Suprapubic skin (tissue), 4 donors: ENCODE measurements around the gene PXMP4.

Experiments used
- CTCF ChIP-seq, 2 donors: fragments of 200-600 bp in 1 of 2; fragments of 450-650 bp in 1 of 2; sonication (generic) in 1 of 2; IDR thresholded peaks; one replicate each; pipeline ENCODE4 v1.5.1; 2016 to 2019; ENCODE audit warnings: antibody characterized with exemption in 2 of 2, mild to moderate bottlenecking in 1 of 2, moderate library complexity in 1 of 2
- EP300 ChIP-seq: sonication (generic); formaldehyde crosslinking; IDR thresholded peaks from one replicate; pipeline ENCODE4 v1.6.1; 2017; ENCODE audit warnings: antibody characterized with exemption
- POLR2A ChIP-seq, 2 donors: fragments of 450-650 bp; IDR thresholded peaks; one replicate each; pipeline ENCODE4 v1.6.1; 2017; ENCODE audit warnings: antibody characterized with exemption in 2 of 2, mild to moderate bottlenecking in 2 of 2, moderate library complexity in 2 of 2
- POLR2AphosphoS5 ChIP-seq, 3 donors: sonication (generic); formaldehyde crosslinking; IDR thresholded peaks; one replicate each; pipeline ENCODE4 v1.6.1; 2017; ENCODE audit warnings: antibody characterized with exemption in 3 of 3

- no peak for TF ChIP-seq POLR2A (IDR thresholded peaks at IDR 0.05)
- peak in 1 of 2 donors; percentile 63 for TF ChIP-seq CTCF (IDR thresholded peaks at IDR 0.05)
- TF ChIP-seq POLR2AphosphoS5 (IDR thresholded peaks at IDR 0.05): no peak
- TF ChIP-seq EP300: no peak
Measured at GRCh38 chr20:33686100-33686983, 33.8 kb downstream of the PXMP4 start, which contains the start of gene E2F1.
